GM19468 (cell line): ENCODE results near the gene MIOX.
A peak's percentile ranks its signal among the peaks of the same experiment; 100 is the strongest.
"Not testable (repeated sequence)": the region's sequence is repeated elsewhere in the genome, so short reads cannot be mapped to it uniquely, and the experiment has no call there.

ENCODE experiments used
- ATAC-seq: cut with Tn5 transposase; IDR thresholded peaks from one replicate; pipeline ENCODE4 v1.9.1; 2021; ENCODE audit warnings: mild to moderate bottlenecking, moderate library complexity, moderate number of reproducible peaks; ENCODE audit not compliant: unreplicated experiment; ENCODE audit errors: extremely low read depth

MIOX gene

DNA sequence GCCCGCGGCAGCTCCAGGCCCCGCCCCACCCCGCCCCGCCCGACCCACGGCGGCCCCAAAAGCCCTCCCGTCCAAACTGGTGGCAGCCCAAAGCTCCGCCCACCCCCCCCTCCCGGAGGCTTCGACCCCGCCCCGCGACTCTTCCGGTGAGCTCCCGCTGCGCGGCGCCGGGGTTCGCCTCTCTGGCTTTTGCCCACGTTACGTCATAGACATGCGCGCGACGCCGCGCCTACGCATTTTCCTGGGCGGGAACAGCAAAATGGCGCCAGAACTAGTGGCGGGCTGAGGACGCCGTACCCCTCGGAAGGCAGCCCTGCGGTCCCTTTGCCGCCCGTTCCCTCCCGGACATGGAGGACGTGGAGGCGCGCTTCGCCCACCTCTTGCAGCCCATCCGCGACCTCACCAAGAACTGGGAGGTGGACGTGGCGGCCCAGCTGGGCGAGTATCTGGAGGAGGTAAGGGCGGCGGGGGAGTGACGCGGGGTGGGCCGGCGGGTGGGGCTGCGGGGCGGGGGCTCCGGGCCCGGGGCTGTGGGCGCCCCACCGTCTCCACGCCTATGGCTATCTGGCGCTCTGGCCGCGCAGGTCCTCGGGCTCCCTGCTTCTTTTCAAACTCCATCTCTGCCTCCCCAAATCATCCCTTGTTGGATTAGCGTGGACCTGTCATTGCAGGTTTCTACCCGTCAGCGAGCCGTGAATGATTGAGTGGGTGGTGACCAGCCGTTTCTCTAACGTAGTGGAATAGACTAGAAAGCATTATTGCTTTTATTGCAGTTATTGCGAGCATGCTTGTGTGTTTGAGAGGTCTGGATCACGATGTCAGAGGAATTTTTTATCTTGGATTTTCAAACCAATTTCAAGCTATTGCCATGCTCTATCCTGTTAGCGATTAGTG is 21.6 kb downstream of the MIOX start, which contains the start of gene NCAPH2:
NCAPH2 (plus strand) TSS at position 234 of the 894 bp plus-strand sequence; CDS start at position 348, 114 bp downstream.
- ATAC-seq: peak; percentile 69

GRCh38 chr22:50508897-50509296 is 22.2 kb downstream of the MIOX start:
- ATAC-seq: no peak

DNA sequence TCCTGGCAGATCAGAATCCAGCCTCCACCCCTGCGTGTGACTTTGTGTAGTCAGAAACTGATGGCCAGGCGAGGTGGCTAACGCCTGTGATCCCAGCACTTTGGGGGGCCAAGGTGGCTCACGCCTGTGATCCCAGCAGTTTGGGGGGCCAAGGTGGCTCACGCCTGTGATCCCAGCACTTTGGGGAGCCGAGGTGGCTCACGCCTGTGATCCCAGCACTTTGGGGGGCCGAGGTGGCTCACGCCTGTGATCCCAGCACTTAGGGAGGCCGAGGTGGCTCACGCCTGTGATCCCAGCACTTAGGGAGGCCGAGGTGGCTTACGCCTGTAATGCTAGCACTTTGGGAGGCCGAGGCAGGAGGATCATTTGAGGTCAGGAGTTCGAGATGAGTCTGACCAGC is 26.5 kb downstream of the MIOX start:
- no peak for ATAC-seq

- ATAC-seq: no peak
Measured at GRCh38 chr22:50516068-50516467, 29.4 kb downstream of the MIOX start.

- ATAC-seq: no peak
Measured at GRCh38 chr22:50516891-50517290, 30.2 kb downstream of the MIOX start.

- no peak for ATAC-seq
Measured at GRCh38 chr22:50517495-50518260, 31.0 kb downstream of the MIOX start.

GRCh38 chr22:50518606-50519005 is 31.9 kb downstream of the MIOX start:
- no peak for ATAC-seq

- ATAC-seq: no peak
Measured at GRCh38 chr22:50519151-50519550, 32.5 kb downstream of the MIOX start.

DNA sequence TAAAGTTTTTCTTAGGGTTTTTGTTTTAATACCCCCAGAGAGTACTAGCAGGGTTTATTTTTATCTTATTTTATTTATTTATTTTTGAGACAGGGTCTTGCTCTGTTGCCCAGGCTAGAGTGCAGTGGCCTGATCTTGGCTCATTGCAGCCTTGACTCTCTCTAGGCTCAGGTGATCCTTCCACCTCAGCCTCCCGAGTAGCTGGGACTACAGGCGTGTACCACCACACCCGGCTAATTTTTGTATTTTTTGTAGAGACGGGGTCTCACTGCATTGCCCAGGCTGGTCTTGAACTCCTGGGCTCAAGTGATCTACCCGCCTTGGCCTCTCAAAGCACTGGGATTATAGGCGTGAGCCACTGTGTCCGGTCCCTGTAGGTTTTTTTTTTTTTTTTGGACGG is 33.5 kb downstream of the MIOX start:
- not testable (repeated sequence) for ATAC-seq

GRCh38 chr22:50520826-50521453 is 34.3 kb downstream of the MIOX start:
- ATAC-seq: no peak

DNA sequence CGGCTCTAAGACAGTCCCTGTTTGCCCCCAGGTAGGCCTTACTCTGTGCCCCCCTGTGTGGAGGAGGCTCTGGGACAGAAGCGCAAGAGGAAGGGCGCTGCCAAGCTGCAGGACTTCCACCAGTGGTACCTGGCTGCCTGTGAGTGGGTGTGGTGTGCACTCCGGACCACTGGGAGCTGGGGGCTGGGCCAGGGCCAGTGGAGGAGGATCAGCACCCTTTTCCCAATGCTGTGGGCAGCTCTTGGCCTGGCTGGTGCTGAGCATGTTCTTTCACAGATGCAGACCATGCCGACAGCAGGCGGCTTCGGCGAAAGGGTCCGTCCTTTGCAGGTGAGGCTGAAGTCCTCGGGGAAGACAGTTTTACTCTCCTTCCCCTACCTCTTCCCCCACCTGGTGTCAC is 35.1 kb downstream of the MIOX start:
- ATAC-seq: no peak

GRCh38 chr22:50522208-50522805 is 35.6 kb downstream of the MIOX start:
- no peak for ATAC-seq

GRCh38 chr22:50522806-50523438 is 36.3 kb downstream of the MIOX start:
- ATAC-seq: no peak

DNA sequence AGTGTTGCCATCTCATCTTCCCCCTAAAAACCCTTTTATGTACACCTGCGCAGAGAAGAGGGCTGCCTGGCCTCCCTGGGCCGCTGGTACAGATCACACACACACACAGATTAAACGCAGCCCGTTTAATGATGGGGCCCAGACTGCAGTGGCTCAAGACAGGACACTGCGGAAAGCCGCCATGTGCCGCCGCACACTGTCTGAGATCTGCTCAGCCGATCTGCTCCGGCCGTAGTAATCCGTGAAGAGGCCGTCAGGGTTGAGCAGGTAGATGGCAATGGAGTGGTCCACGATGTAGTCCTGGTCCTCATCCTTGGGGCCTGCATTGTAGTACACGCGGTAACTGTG is 36.8 kb downstream of the MIOX start:
- ATAC-seq: no peak

GRCh38 chr22:50523806-50524675 is 37.4 kb downstream of the MIOX start:
- no peak for ATAC-seq

DNA sequence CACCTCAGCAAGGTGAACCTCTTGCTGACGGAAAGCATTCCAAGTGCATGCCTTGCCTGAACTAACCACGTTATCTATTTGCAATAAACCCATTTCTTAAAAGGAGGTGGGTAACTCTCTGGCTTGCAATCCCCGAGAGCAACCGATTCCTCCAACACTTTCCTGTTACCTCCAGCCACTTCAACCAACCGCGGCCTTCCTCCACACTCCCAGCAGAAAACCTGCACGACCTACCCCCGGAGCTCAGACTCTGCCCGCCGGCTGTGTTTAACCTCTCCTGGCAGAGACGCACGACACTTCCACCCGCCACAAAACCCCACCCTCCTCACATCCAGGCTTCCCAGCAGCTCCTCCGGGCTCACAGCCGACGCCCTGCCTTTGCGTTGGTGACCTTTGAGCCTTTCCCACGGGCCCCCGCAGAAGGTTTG is 38.0 kb downstream of the MIOX start:
- ATAC-seq: no peak

GRCh38 chr22:50525104-50525857 is 38.6 kb downstream of the MIOX start, which contains the start of gene SCO2:
Gene SCO2 (minus strand): TSS chr22:50525598. CDS start chr22:50524411, 1,187 bp downstream.
- ATAC-seq: peak; percentile 15

GRCh38 chr22:50525858-50526107 is 39.1 kb downstream of the MIOX start:
- ATAC-seq: no peak
